ENCODE results near the gene AGBL5. TPM values are rescaled to one million over a fixed set of nuclear protein-coding genes. Genes with fewer than 3 reads are reported as not detected.

AGBL5 gene
- total RNA-seq, 2 donors from 2014 or later = 12.1 to 16.1 TPM

DNA sequence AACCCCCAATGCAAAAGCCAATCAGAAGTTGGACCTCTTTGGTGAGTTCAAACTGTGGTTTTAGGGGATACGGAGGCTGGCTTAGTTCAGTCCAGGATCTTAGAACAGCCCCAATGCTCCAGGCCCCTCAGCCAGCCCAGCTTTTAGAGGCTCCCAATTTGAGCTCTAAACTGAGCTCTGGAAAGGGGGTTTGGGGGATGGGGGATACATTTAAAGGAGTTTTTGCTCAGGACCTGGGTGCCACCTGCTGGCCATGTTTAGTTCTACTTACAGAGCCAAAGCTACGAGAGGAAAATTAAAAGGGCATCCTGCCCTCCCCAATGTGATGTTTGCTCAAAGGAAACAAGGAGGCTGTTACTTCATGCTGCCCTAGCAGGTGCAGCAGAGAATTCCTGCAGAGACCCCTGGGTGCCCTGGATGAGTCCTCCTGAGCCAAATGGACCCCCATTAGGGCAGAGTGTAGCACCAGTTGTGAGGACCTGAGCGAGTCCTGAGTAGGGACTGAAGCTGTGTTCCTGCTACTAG, 34.6 kb upstream of the AGBL5 start:
- DNase-seq (peak; percentile 42 to 53), ATAC-seq (replicated peaks in 1 of 2) (peak in 1 of 2 donors; percentile 21)
- Mint-ChIP-seq H3K27ac (no peak overlapping the region), H3K4me1 (ENCODE audit: low read depth) (no peaks in the 10 kb centered on the region), H3K27me3 (ENCODE audit: low read depth) (peaks cover 6% of the 10 kb centered on the region), H3K9me3 (no peaks in the 10 kb centered on the region), H3K36me3 (ENCODE audit: insufficient read depth in 2 of 2) (no peaks in the 10 kb centered on the region), H3K4me3 (no peak overlapping the region)

DNA sequence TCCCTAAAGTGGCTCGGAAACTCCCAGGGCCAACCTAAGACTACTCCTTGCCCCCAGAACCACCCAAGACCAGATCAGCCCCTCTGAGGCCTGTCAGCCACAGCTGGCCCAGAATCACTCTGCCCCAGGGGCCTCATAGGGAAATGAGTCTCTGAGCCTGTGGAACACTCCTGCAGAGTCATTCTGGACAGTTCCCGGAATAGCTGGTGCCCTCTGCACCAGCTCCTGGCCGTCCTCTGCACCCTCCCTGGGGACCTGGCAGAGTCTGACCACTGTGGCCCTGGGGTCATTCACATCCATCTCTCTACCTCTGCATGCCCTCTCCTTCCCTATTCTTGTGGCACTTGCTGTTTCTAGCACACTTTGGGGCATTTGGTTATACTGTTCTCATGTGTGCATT, 33.3 kb upstream of the AGBL5 start:
- Mint-ChIP-seq H3K4me1 (ENCODE audit: low read depth) (no peaks in the 10 kb centered on the region), H3K36me3 (ENCODE audit: insufficient read depth in 2 of 2) (no peaks in the 10 kb centered on the region), H3K27ac (no peak overlapping the region), H3K27me3 (ENCODE audit: low read depth) (no peaks in the 10 kb centered on the region), H3K4me3 (no peak overlapping the region), H3K9me3 (no peaks in the 10 kb centered on the region)
- DNase-seq (no peak), ATAC-seq (replicated peaks in 1 of 2) (no peak)

DNA sequence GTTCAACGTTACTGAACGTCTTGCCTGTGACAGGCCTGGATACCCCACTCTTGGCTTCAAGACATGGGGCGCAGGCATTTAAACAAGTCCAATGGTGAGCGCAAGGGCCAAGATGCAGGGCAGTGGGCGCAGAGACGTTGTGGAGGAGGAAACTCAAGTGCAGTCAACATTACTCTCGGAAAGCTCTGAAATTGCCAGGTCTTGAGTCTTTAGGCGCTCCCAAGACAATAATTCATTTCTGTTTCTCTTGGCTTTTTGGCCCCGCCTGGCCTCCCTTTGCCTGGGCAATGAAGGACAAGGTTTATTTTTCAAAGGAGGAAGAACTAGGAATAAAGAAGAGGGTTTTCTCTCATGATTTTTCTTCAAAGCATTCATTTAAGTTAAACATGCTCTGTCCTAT, 32.0 kb upstream of the AGBL5 start:
- Mint-ChIP-seq H3K4me3 (no peak overlapping the region), H3K27ac (no peak overlapping the region), H3K9me3 (no peaks in the 10 kb centered on the region), H3K4me1 (ENCODE audit: low read depth) (no peaks in the 10 kb centered on the region), H3K36me3 (ENCODE audit: insufficient read depth in 2 of 2) (no peaks in the 10 kb centered on the region), H3K27me3 (ENCODE audit: low read depth) (no peaks in the 10 kb centered on the region)
- ATAC-seq (replicated peaks in 1 of 2) (no peak), DNase-seq (no peak)

DNA sequence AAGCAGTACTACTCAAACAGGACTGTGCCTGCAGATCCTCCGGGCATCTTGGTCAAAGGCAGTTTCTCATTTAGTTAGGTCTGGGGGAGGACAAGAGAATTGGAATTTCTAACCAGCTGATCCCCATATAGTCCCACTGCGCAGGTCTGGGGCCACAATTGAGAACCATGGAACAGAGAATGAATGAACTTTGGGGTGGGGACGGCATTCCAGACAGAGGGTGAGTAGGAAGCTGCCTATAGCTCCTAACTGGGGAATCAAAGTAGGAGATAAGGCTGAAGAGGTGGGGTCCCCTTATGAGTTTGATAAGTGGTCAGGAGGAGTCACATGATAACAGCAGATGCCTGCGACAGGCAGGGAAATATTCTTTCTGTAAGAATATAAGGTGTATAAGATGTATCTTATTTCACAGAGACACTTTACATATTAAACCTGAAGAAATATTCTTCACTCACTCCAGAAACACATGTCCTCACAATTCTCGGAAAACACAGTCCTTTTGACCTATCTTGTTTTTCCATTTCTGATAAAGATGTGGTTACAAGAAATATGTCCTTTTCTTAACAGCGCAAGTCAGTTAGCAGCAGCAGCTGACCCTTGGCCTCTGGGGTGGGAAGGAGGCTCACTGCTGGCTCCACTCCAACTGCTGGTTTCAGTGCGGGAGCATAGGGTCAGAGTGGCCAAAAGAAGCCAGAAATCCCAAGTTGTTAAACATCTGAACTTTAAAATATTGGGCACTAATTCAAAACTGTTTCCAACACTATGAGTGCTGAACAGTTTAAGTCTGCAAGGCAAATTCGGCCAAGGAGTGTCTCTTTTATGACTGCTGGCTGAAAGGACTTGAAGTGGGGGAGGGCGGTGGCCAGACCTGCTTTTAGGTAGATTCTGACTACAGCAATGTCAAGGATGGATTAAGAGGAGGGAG, 31.3 kb upstream of the AGBL5 start:
- ATAC-seq (replicated peaks in 1 of 2) = no peak
- Mint-ChIP-seq H3K4me3 (no peak overlapping the region), H3K4me1 (ENCODE audit: low read depth) (no peaks in the 10 kb centered on the region), H3K27me3 (ENCODE audit: low read depth) (no peaks in the 10 kb centered on the region), H3K27ac (no peak overlapping the region), H3K9me3 (no peaks in the 10 kb centered on the region), H3K36me3 (ENCODE audit: insufficient read depth in 2 of 2) (no peaks in the 10 kb centered on the region)
- DNase-seq = no peak

DNA sequence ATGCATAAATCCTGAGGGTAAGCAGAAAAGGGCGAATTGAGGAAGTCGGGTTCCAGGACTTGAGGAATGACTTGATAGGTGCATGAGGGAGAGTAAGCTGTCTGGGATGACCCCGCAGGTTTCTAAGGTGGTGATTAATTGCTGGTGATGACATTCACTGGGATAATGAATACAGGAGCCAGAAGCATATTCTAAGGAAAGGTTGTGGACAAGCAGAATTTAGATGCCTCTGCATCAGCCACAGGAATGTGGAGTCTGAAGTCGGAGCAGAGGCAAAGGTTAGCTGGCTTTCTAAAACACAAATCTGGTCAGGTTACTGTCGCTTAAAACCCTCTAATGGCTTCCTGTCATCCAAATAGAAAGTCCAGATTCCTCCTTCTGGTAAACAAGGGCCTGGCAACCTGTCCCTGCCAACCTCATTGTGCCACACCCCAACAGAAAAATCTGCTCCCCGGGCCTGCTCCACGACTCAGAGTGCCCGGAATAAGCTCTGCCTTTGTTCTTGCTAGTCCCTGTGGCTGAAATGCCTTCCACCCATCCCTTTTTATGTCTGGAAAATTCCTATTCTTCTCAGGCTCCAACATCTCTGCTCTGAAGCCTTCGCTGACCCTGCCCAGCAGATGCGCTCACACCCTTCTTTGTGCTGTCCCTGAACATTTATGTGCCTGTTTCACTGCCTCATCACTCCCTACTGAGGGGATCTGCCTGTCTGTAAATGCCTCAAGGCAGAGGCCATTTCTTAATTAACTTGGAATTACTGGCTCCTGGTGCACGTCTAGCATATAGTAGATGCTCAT, 30.0 kb upstream of the AGBL5 start:
- H3K27ac Mint-ChIP-seq = no peak overlapping the region
- no peak overlapping the region for H3K4me3 Mint-ChIP-seq
- ATAC-seq (replicated peaks in 1 of 2) (no peak), DNase-seq (no peak)
- H3K9me3 Mint-ChIP-seq = no peaks in the 10 kb centered on the region
- no peaks in the 10 kb centered on the region for H3K36me3 Mint-ChIP-seq (ENCODE audit: insufficient read depth in 2 of 2)
- H3K4me1 Mint-ChIP-seq (ENCODE audit: low read depth) = no peaks in the 10 kb centered on the region
- no peaks in the 10 kb centered on the region for H3K27me3 Mint-ChIP-seq (ENCODE audit: low read depth)

DNA sequence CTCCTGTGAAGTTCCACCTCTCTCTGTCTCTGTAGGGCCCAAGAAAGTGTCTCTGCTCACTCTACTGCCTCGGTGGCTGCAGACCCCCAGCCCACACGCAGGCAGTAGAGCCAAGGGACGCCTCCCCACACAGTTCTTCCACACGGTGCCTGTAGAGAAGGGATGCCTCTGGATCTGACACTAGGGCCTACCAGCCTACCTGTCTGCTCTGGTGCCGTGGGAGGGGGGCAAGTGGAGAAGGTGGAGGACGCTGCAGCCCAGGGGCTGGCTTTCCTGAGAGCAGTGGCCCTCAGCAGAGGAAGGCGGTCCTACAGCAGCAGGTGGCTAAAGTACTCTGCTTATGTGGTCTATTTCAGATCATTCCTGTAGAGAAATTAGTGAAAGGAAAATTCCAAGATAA, 27.7 kb upstream of the AGBL5 start:
- Mint-ChIP-seq H3K27me3 (ENCODE audit: low read depth) (no peaks in the 10 kb centered on the region), H3K4me1 (ENCODE audit: low read depth) (peaks cover 11% of the 10 kb centered on the region), H3K4me3 (no peak overlapping the region), H3K9me3 (no peaks in the 10 kb centered on the region), H3K36me3 (ENCODE audit: insufficient read depth in 2 of 2) (no peaks in the 10 kb centered on the region), H3K27ac (no peak overlapping the region)
- DNase-seq (no peak), ATAC-seq (replicated peaks in 1 of 2) (no peak)

DNA sequence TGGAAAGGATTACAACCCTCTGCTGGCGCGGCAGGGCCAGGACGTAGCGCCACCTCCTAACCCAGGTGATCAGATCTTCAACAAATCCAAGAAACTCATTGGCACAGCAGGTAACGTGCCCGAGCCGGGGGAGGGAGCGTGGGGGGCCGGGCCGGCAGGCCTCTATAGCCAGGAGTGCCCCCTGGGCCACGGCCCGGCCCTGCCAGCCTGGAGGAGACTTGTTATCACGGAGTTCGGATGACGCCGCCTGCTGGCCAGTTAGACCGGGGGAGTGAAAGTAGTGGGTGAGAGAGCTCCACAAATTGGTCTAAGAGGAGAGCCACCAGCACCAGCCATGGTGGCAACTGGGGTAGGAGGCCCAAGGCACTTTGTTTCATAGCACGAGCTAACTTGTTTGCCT, 27.3 kb upstream of the AGBL5 start:
- DNase-seq (no peak), ATAC-seq (replicated peaks in 1 of 2) (no peak)
- H3K4me3 Mint-ChIP-seq = no peak overlapping the region
- no peak overlapping the region for H3K27ac Mint-ChIP-seq
- no peaks in the 10 kb centered on the region for H3K36me3 Mint-ChIP-seq (ENCODE audit: insufficient read depth in 2 of 2)
- peaks cover 16% of the 10 kb centered on the region for H3K4me1 Mint-ChIP-seq (ENCODE audit: low read depth)
- H3K9me3 Mint-ChIP-seq = no peaks in the 10 kb centered on the region
- H3K27me3 Mint-ChIP-seq (ENCODE audit: low read depth) = no peaks in the 10 kb centered on the region

DNA sequence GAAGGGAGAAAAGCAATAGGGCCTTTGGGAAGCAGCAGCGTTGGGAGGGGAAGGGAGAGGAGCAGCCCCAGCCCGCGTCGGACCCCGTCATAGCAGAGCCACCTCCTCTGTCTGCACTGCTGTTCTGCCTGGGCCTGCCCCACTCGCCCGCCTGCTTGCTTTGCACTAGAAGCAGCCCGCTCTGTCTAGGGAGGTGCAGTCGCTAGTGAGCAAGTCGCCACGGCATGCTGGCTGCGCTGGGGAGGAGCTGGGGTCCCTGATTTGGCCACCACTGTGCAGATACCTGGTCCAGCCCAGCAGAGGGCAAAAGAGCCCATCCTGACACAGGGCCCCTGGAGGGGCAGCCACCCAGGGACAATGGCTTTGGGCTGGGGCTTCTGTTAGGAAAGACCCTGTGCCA, 26.7 kb upstream of the AGBL5 start:
- DNase-seq (no peak), ATAC-seq (replicated peaks in 1 of 2) (no peak)
- H3K9me3 Mint-ChIP-seq = no peaks in the 10 kb centered on the region
- H3K27me3 Mint-ChIP-seq (ENCODE audit: low read depth) = no peaks in the 10 kb centered on the region
- no peaks in the 10 kb centered on the region for H3K36me3 Mint-ChIP-seq (ENCODE audit: insufficient read depth in 2 of 2)
- H3K27ac Mint-ChIP-seq = no peak overlapping the region
- no peak overlapping the region for H3K4me3 Mint-ChIP-seq
- H3K4me1 Mint-ChIP-seq (ENCODE audit: low read depth) = peaks cover 22% of the 10 kb centered on the region

DNA sequence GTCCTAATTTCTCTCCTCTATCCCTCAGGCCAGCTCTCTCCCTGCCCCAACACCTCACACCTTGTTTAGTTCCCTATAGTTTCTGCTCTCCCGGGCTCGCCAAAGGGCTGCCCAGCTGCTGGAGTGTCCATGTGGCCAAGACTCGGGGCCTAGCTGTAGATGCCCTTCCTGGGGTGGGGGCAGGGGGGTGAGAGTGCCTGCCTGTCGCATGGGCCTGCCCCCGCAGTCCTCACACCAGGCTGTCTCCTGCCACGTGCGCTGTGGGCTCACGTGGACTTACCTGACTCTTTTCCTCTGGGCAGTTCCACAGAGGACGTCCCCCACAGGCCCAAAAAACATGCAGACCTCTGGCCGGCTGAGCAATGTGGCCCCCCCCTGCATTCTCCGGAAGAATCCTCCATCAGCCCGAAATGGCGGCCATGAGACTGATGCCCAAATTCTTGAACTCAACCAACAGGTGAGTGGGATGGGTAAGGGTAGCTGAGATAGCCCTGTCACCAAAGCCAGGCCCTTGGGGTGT, 26.1 kb upstream of the AGBL5 start:
- H3K4me3 Mint-ChIP-seq = no peak overlapping the region
- no peaks in the 10 kb centered on the region for H3K9me3 Mint-ChIP-seq
- no peak overlapping the region for H3K27ac Mint-ChIP-seq
- no peak for DNase-seq
- no peaks in the 10 kb centered on the region for H3K27me3 Mint-ChIP-seq (ENCODE audit: low read depth)
- no peak for ATAC-seq (replicated peaks in 1 of 2)
- H3K4me1 Mint-ChIP-seq (ENCODE audit: low read depth) = peaks cover 27% of the 10 kb centered on the region
- no peaks in the 10 kb centered on the region for H3K36me3 Mint-ChIP-seq (ENCODE audit: insufficient read depth in 2 of 2)

DNA sequence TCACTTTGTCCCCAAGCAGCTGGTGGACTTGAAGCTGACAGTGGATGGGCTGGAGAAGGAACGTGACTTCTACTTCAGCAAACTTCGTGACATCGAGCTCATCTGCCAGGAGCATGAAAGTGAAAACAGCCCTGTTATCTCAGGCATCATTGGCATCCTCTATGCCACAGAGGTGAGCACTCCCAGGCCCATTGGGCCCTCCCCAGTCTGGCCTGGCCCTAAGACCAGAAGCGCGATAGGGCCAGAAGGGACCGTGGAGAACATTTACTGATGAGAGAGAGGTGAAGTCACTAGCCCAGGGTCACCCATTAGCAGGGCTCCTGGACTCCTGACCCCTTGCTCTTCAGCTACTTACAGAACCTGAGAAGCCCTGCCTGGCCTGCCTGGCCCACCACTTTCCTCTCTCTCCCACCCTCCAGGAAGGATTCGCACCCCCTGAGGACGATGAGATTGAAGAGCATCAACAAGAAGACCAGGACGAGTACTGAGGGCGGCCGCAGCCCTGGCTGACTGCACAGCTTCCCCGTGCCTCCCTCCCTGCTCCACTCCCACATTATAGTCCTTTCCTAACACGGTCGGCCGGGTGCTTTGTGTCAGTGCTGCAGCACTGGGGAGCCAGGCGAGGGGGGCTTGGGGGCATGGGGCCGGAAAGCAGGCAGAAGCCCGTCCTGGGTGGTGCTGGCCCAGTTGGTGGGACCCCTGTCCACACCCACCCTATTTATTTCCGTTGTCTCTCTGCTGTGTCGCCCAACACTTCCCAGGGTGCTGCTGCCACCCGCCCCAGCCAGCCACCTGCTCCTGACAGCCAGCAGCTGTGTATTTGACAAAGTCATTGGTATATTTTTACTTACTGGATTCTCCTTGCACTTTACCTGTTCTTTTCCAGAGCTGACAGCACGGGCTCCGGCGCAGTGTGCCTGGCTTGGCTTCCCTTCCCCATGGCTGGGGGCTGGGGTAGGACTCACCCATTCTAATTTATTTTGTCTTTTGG, 25.3 kb upstream of the AGBL5 start:
- Mint-ChIP-seq H3K27ac (no peak overlapping the region), H3K27me3 (ENCODE audit: low read depth) (no peaks in the 10 kb centered on the region), H3K4me1 (ENCODE audit: low read depth) (peaks cover 33% of the 10 kb centered on the region), H3K9me3 (no peaks in the 10 kb centered on the region), H3K4me3 (no peak overlapping the region), H3K36me3 (ENCODE audit: insufficient read depth in 2 of 2) (peaks cover 0 to 1% of the 10 kb centered on the region in 2 donors)
- DNase-seq (no peak), ATAC-seq (replicated peaks in 1 of 2) (no peak)

DNA sequence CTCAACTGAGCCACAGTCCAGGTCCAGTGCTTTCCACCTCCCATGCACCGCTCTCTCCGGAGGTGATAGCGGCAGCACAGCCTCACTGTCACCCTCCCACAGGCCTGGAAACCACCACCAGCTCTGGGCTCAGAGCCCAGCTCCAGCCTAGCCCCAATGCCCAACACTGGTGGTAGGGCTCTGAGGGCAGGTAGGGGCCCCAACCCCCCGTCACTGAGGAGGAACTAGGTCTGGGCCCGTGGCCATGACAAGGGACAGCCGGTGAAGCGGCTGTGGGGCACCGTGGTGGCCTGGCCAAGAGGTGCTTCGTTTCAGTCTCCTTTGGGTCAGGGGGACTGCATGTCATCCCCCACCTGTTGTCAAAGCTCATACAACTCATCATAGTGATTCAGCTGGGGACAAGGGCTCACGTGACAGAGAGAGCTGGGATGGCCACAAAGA, 24.2 kb upstream of the AGBL5 start:
- H3K36me3 Mint-ChIP-seq (ENCODE audit: insufficient read depth in 2 of 2) = peaks cover 0 to 1% of the 10 kb centered on the region in 2 donors
- H3K27ac Mint-ChIP-seq = no peak overlapping the region
- no peaks in the 10 kb centered on the region for H3K27me3 Mint-ChIP-seq (ENCODE audit: low read depth)
- H3K9me3 Mint-ChIP-seq = no peaks in the 10 kb centered on the region
- H3K4me3 Mint-ChIP-seq = no peak overlapping the region
- DNase-seq = no peak
- no peak for ATAC-seq (replicated peaks in 1 of 2)
- peaks cover 44% of the 10 kb centered on the region for H3K4me1 Mint-ChIP-seq (ENCODE audit: low read depth)

DNA sequence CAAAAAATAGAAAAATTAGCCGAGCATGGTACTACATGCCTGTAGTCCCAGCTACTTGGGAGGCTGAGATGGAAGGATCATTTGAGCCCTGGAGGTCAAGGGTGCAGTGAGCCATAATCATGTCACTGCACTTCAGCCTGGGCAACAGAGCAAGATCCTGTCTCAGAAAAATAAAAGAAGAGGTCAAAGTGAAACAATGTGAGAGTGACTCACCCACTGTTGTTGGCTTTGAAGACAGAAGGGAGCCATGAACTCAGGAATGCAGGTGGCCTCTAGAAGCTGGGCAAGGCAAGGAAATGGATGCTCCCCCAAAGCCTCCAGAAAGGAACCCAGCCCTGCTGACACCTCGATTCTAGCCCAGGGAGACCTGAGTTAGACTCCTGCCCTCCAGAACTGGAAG, 22.4 kb upstream of the AGBL5 start:
- DNase-seq = no peak
- Mint-ChIP-seq H3K9me3 (no peaks in the 10 kb centered on the region), H3K4me3 (no peak overlapping the region), H3K27me3 (ENCODE audit: low read depth) (no peaks in the 10 kb centered on the region), H3K4me1 (ENCODE audit: low read depth) (peaks cover 56% of the 10 kb centered on the region), H3K27ac (no peak overlapping the region), H3K36me3 (ENCODE audit: insufficient read depth in 2 of 2) (peaks cover 4 to 6% of the 10 kb centered on the region in 2 donors)
- no peak for ATAC-seq (replicated peaks in 1 of 2)
